ENCODE results near the gene ISYNA1.

ISYNA1 gene

DNA sequence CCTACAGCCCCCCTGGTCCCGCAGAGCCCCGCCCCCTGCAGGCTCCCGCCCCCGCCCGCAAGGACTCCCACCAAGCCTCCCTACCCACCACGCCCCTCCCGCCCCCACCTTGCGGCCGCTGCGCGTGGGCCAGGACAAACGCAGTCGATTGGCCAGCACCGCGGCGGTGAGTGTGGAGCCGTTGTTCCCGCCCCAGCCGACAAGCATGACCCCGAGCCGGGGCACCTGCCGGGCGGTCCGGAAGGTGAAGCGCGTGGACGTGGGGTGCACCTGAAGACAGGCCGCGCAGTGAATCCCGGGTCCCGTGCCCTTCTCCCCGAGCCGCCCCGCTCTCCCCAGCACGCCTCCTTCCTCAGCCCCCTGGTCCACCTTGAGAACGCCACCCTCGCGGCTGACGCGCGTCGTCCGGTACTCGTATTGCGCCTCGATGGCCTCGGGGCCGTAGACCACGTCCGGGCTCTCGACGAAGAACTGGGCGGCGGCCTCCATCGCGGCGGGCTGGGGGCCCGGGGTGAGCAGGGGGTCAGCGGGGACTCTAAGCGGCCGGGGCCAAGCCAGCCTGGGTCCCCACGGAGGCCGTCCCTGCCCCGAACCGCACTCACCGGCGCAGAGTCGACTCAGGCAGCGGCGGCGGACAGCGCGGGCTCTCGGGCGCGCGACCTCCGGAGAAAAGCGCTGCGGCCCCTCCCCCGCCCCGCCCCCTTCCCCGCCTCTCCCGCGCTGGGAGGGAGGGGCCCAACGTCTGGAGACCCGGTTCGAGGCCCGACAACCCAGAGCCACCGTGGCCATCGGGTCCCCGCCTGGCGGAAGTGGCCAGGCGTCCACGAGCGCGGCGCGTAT lies at the start of gene ISYNA1:
Gene ISYNA1 (minus strand): TSS at position 643 of the 840 bp plus-strand sequence. CDS start 154 bp downstream, at position 489.
- DNase-seq: peak; percentile 52

DNA sequence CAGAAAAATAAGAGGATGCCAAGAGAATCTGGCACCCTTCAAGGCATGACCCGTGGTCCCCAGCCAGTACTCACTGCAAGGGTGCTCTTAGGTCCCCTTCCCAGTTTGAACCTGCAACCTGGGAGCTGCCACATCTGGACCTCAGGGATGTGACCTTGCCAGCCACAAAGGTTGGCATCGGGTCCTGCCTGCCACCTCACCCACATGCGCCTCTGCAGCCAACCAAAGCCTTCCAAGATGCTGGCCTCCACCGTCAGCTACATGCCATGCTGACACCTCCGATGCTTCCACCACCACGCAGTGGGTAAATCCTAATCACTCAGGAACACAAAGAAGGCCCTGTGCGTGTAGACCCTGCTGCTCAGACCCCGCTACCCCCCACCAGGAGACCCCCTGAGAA lies 48.8 kb upstream of the ISYNA1 start:
- no peak for DNase-seq

DNA sequence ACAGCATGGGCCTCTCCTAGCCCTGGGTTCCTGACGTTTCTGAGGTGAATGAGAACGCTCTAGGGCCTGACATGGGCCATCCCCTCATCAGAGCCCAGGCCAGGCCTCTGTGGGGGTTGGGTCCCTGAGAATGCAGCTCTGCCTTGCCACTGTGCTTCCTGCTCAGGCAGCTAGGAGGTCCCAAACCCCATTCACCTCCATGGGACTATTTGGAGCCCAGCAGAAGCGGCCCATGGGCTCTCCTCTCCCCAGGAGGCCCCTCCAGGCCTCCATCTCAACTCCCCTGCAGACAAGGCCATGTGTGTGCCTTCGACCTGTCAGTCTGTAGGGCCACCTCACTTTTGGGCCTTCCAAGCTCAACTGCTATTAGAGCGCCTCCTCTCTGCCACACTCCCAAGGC lies 47.1 kb upstream of the ISYNA1 start:
- no peak for DNase-seq

DNA sequence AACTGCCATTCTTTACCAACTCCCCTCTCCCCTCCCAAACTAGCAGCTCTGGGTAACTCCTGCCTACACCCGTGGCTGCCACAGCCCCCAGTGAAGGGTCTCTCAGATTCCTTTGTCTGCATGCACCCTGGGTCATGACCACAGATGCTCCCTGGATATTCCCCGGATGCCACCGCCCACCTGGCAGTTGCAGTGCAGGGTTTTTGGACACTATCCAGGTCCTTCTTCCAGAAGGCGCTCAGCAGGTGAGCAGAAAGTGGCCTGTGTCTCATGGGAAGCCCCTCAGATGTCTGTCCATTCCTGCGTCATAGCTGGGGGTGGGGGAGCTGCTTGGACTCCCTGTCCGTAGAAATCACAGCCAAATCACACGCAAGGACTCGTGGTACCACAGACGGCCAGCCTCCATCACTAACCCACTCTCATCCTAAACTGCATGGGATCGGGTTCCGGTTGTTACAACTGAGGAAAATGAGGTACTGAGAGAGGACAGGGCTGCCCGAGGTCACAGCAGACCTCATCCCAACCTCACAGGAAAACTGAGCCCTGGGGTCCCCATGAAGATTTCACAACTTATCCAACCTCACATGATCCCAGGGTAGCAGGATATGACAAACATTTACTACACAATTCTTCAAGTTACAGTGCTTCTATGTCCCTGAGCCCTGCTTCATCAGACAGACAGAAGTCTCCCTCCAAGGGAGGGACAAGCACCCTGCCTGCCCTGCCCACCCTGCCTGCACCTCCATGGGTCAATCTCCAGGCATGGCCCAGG lies 45.4 kb upstream of the ISYNA1 start:
- no peak for DNase-seq

DNA sequence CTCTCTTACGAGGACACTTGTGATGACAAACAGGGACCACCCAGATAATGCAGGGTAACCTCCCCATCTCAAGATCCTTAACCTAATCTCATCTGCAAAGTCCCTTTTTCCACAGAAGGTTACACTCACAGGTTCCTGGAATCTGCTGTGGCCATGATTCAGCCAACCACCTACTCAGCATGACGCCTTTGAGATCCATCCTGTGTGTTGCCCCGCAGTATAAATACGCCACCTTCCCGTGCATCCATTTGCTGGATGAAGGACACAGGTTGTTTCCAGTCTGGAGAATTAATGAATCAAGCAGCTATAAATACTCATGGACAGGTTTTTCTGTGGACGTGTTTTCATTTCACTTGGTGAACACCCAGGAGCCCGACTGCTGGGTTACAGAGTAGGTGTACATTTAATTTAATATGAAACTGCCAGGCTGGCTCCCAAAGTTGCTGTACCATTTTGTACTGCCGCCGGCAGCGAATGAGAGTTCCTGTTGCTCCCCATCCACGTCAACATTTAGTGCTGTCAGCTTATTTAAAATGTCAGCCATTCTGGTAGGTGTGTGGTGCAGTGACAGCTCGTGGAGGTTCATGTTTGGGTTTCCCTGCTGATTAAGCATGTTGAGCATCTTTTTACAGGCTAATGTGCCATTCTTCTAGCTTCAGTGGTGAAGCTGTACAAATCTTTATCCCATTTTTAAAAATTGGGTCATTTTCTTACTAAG lies 43.7 kb upstream of the ISYNA1 start:
- no peak for DNase-seq

DNA sequence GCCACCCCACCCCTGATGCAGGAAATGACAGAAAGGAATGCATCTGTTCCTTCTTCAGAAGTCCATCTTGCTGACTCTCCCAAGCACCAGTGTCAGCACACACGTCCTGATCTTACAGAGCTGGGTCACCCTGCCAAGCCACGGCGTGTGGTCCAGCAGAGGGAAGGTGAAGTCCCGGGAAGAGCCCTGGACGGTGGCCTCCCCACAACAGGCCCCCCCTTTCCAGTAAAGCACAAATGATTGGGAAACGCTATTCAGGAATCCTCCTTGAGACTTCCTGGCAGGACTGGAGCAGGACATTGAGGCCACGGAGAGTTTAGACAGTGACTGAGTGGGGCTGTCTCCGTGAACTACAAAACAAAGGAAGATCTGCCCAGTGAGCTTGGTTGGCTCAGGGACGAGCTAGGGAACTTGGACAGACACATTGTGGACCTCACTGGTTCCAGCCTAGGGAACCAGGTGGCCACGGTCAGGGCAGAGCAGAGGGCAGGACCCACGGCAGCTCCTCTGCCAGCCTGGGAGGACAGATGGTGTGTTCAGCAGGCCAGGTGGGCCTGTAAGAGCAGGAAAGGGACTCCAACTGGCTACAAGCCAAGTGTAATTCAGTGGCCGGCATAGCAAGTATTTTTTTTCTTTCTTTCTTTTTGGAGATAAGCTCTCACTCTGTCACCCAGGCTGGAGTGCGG lies 42.2 kb upstream of the ISYNA1 start:
- no peak for DNase-seq

DNA sequence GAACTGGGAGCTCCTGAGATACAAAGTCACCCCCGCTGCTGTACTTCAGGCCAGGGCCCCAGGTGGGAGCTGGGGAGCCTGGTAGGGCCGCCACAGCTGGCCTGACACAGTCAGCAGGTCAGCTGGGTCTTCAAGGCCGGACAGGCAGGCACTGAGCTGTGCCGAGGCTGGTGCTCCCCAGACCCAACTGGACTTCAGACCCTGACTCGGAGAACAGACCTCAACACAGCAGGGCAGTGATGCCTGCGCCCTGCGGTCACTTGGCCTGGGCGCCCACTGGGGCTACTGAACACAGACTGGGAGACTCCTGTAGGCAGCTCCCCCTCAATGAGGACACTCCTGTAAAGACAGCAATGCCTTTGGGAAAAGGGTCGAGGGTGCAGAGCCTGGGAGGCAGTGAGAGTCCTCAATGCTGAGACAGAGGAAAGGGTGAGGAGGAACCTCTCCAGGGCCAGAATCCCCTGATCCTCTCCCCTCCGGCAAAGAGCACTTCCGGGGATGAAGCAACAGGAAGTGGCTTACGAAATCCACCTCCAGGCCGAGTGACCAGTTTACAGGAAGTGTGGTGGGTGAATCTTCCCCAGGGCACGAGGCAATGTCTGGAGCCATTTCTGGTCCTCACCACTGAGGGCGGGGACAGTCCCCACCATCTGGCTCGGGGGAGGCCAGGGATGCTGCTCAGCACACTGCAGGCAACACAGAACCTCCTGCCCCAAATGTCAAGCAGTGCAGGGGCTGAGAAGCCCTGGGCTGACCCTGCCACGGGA lies 40.8 kb upstream of the ISYNA1 start:
- DNase-seq: peak; percentile 42

DNA sequence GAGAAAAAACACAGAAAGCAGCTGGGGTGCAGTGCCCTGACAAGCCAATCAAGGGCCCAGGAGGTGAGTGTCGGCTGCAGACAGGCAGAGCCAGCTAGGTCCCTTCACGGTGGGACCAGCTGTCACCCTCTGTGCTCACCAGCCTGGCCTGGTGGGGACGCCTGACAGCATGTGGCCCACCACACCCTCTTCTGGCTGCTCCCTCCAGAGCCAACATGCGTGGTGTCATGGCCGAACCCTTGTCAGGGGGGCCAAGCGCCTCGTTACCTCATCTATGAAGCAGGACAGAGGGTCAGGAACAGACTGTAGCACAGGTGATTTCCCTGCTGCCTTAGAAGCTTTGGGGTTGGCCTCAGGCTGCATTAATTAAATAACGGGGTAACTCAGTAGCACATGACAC lies 40.0 kb upstream of the ISYNA1 start:
- no peak for DNase-seq

DNA sequence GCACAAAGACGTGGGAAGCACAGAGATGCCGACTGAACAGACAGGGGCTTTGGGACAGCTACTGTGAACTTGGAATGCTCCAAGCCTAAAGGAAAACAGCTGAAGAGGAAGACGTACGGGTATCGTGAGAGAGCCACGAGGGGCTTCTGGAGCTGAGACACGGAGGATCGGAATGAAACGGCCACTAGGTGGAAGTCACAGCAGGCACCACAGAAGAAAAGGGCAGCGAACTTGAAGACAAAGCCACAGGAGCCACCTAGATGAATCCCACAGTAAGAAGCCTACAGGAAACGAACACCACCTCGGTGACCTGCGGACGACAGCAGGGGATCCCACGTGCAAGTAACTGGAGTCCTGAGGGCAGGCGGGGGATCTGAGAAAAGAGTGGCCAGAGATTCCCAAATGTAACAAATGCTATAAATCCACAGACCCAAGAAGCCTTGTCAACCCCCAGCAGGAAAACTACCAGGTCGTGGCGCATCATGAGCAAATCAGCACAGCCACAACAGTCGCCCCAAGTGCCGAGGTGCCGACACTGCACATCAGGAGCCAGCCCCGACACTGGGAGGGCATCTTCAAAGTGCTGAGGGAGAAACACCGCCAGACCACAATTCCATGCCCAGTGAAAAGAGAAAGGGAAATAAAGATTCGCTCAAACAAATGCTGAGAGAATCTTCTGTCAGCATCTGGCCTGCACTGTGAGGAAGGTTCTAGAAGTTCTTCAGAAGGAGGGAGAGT lies 39.3 kb upstream of the ISYNA1 start:
- no peak for DNase-seq

DNA sequence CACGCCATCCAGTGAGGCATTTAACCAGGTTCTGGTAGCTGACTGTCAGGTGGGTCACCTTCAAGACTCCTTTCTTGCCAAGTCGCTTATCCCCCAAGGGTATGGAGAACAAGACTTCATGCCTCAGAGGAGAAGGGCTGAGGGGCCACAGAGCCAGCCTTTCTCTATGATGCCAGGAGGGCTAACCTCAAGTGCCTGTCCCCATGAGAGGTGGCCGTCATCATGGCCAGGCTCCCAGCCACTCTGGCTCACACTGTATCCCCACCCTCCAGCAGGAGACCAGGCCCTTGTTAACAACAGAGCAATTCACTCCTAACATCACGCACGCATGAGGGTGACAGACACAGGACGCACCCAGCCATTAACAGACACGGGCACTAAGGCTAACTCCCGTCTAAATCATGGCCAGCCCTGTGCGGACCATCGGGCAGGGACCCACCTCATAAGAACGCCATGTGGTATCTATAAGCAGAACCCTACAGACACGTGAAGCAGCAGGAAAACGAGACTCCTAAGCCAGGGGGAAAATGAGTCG lies 38.6 kb upstream of the ISYNA1 start:
- DNase-seq: no peak

DNA sequence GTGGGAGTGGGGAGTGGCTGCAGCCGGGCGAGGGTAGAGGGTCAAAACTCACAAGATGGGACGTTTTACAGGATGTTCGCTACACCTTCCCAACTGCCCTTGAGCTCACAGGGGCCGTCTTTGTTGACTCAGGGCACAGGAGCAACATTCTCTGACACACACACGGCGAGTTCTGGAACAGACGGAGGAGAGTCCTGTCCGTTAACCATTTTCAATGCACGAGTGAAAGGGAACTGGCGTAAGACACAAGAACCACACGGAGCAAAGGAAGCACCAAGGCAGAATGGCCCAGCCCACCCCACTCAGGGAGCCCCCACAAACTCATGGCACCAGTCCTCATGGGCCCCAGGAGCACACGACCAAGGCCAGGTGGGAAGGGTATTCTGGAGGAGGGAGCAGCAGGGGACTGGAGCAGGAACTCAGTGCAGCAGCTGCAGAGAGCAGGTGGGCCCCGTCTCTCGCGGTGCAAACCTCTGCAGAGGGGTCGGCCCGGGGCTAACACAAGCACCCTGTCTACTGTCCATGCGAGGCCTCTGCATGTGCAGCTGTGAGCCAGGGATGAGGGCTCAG lies 37.9 kb upstream of the ISYNA1 start:
- DNase-seq: no peak

DNA sequence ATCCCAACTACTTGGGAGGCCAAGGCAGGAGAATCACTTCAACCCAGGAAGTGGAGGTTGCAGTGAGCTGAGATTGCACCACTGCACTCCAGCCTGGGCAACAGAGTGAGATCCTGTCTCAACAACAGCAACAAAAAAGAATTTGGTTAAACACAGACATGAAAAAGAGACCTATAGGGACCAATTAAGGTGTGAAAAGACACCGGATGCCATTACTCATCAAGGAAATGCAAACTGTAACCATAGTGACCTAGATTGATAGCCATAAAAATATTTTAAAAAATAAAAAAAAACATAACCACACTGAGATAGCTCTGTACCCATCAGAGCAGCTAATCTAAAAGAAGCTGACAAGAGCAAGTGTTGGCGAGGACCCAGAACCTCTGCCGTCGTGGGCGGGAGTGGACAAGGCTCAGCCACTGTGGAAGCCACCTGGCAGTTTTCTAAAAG lies 37.1 kb upstream of the ISYNA1 start:
- DNase-seq: no peak

DNA sequence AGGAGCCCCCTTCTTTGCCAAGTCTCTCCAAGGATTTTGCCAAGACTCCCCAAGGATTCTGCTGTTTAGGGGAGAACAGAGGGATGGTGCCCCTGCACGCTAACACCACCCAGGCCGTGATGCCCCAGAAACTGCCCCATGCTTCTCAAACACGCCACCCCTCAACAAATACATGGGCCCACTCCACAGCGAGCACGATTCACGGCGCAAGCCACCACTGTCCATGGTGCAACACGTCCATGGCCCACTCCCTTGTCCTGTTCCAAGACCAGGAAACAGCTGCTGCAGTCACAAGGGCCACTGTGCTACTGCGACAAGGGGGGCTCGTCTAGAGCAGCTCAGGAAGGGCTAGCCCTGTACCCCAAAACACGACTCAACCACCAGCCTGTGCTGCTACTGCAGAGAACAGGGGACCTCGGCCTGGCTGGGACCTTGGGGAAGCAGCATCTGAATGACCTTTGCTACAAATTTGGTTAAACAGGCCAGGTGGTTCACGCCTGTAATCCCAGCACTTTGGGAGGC lies 36.5 kb upstream of the ISYNA1 start:
- no peak for DNase-seq

DNA sequence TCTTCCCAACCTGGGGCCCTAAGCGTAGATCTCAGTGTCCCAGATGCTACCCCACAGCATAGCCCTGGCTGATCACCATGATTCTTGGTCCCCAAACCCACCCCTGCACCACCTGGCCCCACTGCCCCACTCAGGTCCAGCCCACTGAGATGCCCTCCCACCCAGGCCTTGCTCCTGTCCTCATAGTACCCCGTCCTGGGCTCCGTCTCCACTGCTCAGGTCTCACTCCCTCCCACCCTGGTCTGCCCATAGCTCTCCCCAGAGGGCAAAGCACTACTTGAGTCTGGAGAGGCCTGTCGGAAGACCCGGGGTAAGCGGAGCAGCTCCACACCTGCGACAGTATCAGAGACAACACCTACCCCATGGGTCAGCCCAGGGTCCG lies 35.8 kb upstream of the ISYNA1 start:
- no peak for DNase-seq

DNA sequence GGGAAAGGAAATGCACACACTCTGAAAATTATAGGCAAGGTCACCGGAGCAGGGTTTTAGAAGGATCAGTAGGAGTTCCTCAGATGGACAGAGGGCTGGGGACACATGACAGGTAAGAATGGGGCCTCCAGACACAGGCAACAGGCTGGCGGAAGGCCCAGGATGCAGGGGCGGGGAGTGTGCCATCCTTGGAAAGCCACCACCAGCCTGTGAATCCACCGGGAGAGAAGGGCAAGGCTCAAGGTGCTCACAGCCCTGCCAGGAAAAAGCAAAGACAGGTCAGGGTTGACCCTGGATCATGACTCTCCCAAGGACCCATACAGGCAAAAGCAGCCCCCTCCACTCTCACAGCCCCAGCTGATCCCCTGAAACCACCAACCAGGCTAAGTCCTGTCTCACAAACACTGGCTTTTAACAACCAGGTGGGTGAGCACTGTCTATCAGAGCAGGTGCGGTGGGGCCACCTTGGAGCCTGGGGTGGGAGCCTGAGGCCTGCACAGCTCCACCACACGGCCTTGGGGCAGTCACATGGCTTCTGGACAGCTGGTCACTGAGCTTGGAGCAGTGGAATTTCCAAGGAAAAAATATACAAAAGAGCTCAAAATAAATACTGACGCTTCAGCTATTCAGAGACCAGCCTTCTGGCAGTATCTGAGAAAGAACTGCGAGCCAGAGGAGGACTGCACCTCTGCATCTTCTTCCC lies 35.2 kb upstream of the ISYNA1 start:
- no peak for DNase-seq

DNA sequence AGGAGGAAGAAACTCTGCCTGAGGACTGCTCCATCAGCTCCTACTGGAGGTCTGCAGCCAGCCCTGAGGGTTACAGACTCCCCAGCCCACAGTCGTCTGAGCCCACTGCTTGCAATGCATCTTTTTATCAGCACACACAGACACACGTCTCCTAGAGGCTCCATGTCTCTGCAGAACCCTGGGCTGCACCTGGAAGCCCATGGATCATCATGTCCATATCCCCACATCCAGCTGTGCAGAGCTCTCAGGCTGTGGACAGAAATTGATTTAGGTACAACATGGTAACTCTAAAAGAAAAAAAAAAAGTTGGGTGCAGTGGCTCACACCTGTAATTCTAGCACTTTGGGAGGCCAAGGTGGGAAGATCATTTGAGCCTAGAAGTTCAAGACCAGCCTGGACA lies 32.9 kb upstream of the ISYNA1 start:
- DNase-seq: no peak

DNA sequence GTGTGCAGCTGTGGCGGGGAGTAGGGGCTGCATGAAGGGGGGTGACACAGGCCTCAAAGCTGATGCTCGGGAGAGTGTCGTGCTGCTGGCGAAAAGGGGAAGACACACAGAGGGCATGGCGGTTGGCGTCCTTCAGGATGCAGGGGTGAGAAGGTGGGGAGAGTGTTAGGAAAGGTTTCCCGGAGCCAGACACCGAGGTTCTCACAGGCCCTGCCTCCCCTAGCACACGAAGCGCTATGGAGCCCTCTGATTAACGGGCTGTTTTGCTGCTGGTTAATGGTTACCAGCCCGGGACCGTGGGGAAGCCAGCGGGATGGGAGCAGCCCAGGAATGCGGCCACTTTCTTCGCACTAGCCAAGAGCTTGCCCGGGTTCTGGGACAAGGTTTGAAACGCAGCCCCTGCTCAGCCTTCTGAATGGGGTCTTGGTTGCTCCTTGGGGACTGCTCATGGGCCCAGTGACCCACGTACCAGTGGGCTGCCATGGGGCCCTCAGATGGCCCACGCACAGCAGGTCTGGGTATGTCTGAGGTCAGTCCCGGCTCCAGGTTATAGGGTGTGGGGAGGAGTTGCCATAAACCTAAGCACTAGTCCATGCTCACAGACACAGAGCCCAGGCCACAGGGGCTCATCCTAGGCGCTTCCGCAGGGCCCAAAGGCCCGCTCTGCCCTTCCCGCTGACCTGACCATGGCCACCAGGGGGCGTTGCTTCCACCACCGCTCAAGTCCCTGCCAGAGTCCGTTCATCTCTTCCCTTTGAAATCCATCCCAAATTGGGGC lies 31.3 kb upstream of the ISYNA1 start:
- peak; percentile 64 for DNase-seq

DNA sequence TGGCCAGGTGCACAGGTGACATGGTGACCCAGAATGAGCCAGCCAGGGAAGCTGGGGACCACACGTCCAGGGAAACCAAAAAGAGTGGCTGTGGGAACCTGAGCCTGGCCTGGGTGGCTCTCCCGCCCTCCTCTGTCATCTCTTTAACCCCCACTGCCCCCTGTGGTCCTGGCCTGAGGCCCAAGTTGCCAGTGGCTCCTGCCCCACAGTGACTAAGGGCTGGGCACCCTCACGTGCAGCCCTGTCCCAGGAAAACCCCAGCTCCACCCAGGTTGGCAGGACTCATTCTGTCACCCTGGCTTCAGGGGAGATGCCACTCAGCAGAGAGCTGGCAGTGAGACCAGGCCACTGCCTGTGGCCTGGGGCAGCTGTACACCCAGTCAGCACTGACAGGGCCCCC lies 30.6 kb upstream of the ISYNA1 start:
- no peak for DNase-seq

DNA sequence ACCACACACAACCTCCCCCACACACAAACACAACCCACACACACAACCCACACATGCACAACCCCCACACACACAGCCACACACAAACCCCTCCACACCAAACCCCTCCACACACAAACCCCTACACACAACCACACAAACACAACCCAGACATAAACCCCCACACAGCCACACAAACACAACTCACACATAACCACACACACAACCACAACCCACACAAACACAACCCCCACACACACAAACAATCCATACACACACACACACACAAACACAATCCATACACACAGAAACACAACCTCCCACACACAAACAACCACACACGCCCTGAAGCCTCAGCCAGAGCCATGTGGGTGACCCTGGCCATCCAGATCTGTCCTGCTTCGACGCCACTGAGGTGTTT lies 30.0 kb upstream of the ISYNA1 start:
- no peak for DNase-seq

Data from stimulated activated CD4-positive, alpha-beta T cell treated with anti-CD3 and anti-CD28 coated beads, Interleukin-4, amount 100 ng/mL, for 1 hour (primary cell).